AG10803 (cell line): ENCODE results near the gene POLR2F.

Experiments
- DNase-seq: peaks from one replicate; pipeline ENCODE4 v3.0.0; 2010; ENCODE audit warnings: low read depth
- H3K4me3 ChIP-seq: 2 replicates; pipeline ENCODE4 v1.5.1; 2011; ENCODE audit warnings: mild to moderate bottlenecking, low read length, control low read depth
- CTCF ChIP-seq: conservative IDR thresholded peaks from 2 replicates; pipeline ENCODE4 v1.5.1; 2011; ENCODE audit warnings: mild to moderate bottlenecking, low read length, control low read depth, inconsistent platforms

The POLR2F gene

GRCh38 chr22:37926358-37926757, 27.1 kb upstream of the POLR2F start:
- no peak for DNase-seq
- no peak overlapping the region for H3K4me3 ChIP-seq
- no peak for TF ChIP-seq CTCF

DNA sequence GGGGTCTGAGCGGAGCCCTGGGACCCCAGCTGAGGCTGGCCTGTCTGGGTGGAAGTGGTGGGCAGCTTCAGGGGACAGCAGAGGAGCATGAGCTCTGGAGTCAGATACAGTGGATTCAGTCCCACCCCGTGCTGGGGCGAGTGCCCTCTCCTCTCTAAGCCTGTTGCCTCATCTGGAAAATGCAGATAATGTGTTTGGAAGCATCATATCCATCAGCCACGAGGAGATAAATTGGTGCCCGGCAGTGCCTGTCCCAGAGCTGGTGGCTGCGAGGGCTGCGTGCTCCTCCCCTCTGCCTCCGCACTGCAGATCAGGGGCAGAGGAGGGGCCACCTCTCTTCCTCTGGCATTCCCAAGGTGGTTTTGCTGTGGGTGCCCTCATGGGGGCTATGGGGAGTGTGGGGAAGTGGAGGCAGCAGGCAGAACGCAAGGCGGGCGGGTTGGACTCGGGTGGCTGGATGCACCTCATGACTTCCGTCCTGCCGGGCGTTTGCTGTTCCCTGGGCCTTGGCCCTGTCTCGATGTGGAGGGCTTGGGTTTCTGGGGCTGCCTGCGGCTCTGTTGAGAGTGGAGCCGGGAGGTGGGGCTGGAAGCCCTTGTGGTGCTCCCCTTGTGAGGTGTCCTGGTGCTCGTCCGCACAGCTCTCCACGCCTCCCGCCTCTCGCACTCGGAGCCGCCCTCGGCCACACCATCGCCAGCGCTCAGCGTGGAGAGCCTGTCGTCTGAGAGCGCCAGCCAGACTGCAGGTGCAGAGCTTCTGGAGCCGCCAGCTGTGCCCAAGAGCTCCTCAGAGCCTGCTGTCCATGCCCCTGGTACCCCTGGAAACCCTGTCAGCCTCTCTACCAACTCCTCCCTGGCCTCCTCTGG, 26.5 kb upstream of the POLR2F start:
- TF ChIP-seq CTCF = no peak
- H3K4me3 ChIP-seq = no peak overlapping the region
- DNase-seq = no peak

DNA sequence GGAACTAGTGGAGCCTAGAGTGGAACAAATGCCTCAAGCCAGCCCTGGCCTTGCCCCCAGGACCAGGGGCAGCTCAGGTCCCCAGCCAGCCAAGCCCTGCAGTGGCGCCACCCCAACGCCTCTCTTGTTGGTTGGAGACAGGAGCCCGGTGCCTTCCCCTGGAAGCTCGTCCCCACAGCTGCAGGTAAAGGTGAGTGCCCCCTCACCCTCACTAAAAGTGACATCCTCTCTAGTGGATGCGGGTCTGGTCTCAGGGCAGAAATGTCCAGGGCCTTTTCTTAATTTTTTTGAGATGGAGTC, 25.9 kb upstream of the POLR2F start:
- DNase-seq = no peak
- no peak for TF ChIP-seq CTCF
- no peak overlapping the region for H3K4me3 ChIP-seq

GRCh38 chr22:37929390-37929789, 24.1 kb upstream of the POLR2F start:
- no peak for DNase-seq
- H3K4me3 ChIP-seq = no peak overlapping the region
- no peak for TF ChIP-seq CTCF

DNA sequence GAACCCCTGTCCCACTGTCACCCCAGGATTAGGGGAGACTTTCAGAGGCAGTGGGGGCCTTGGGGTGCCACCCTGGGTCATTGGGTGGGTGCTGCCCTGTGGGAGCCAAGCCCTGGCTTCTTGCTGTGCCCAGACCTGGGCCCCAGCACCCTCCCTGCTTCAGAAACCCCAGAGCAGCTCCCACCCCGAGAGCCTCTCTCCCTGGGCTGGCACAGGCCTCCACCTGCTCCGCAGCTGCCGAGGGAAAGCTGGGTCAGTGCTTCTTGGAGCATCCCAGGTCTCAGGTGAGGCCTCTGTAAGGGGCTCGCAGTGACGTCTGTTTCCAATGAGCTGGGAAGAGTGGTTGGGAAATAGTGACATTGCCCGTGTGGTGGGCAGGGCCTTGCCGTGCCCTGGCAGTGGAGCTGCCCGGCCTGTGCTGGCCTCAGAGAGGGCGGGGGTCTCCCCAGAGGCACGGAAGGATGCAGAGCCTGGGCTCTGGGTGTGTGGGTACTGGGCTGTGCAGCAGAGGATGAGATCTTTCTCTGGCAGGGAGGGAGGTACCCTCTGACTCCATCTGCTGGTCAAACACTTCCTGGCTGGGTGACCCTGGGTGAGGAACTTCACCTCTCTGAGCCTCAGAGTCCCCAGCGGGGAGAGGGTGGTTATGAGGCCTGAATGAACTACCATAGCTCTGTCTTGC, 23.1 kb upstream of the POLR2F start:
- peak; percentile 37 for DNase-seq
- TF ChIP-seq CTCF = peak; percentile 65
- H3K4me3 ChIP-seq = no peak overlapping the region

- TF ChIP-seq CTCF = no peak
- DNase-seq = no peak
- H3K4me3 ChIP-seq = no peak overlapping the region
These were observed 22.5 kb upstream of the POLR2F start for GRCh38 chr22:37930952-37931440.
